ENCODE measurements around the gene BUD13. TPM values are rescaled to one million over a fixed set of nuclear protein-coding genes. Genes with fewer than 3 reads are reported as not detected.

BUD13 gene
- total and polyA plus RNA-seq, 10 of the 15 experiments (the other 5 are each of a cell fraction or from before 2014, with no cell fraction given), result 10.9 to 36.5 (median 24.7) TPM

- no peak for TF ChIP-seq IRF5 (IDR thresholded peaks at IDR 0.05; ENCODE audit: borderline replicate concordance)
Measured at GRCh38 chr11:116712428-116712827, 60.4 kb downstream of the BUD13 start (continued).

GRCh38 chr11:116710762-116711161 lies 62.0 kb downstream of the BUD13 start:
- FAIRE-seq, result no peak
- intact Hi-C loops (cut with micrococcal nuclease; ENCODE audit: unreplicated experiment), result no loop called here
- DNase-seq (ENCODE audit: low read depth, low spot score), result no peak
- no peaks in the 10 kb centered on the region for H3K9me3 ChIP-seq (replicated peaks; ENCODE audit: control insufficient read depth, insufficient read depth, low read length)
- H3K9ac ChIP-seq (ENCODE audit: control insufficient read depth, insufficient read depth, low read length), result no peak overlapping the region
- CTCF ChIA-PET, result interaction anchor here (1.3 kb wide), 1 partner anchor 103 kb away, joined by 3 read pairs; no protein-coding TSS in a partner anchor
- SMC1A ChIA-PET (ENCODE audit: uncharacterized antibody, unreplicated experiment), result interaction anchor here (0.9 kb wide), 1 partner anchor 22 kb away, joined by 3 read pairs; no protein-coding TSS in a partner anchor
- no peaks in the 10 kb centered on the region for H4K20me1 ChIP-seq (ENCODE audit: control insufficient read depth, insufficient read depth)
- POLR2A ChIA-PET, result no interaction called here
- H2AFZ ChIP-seq (ENCODE audit: control insufficient read depth, low read depth, low read length), result no peak overlapping the region
- in situ Hi-C loops (cut with MboI), result no loop called here
- no TSS peak for BruUV-seq (replicated peaks)
- no peak for TF ChIP-seq GABPA (IDR thresholded peaks at IDR 0.05; ENCODE audit: low read depth)
- no peaks in the 10 kb centered on the region for H3K79me2 ChIP-seq (ENCODE audit: control insufficient read depth, insufficient read depth, low read length)
- no peak overlapping the region for H3K27ac ChIP-seq (ENCODE audit: control insufficient read depth, insufficient read depth)
- H3K4me2 ChIP-seq (ENCODE audit: control insufficient read depth, insufficient read depth), result no peak overlapping the region
- RAD21 ChIA-PET (ENCODE audit: unreplicated experiment), result no interaction called here
- H3K36me3 ChIP-seq (ENCODE audit: control insufficient read depth in 2 of 2, insufficient read depth in 2 of 2, low read length in 1 of 2), result no peaks in the 10 kb centered on the region
- WGBS (ENCODE audit: insufficient coverage, insufficient replicate concordance, low lambda C conversion rate, missing lambda C conversion rate), result 37% methylated on average over 4 of the region's 4 CpGs
- no peaks in the 10 kb centered on the region for H3K4me1 ChIP-seq (ENCODE audit: control insufficient read depth, insufficient read depth, low read length)
- no peak overlapping the region for H3K4me3 ChIP-seq
- no peak for ATAC-seq
- H3K27me3 ChIP-seq (replicated peaks in 1 of 2; ENCODE audit: control insufficient read depth in 2 of 2, insufficient read depth in 2 of 2, low read length in 1 of 2), result no peaks in the 10 kb centered on the region; a peak in 3 of 4 replicates

- H3K27me3 ChIP-seq (replicated peaks in 1 of 2; ENCODE audit: control insufficient read depth in 2 of 2, insufficient read depth in 2 of 2, low read length in 1 of 2), result no peaks in the 10 kb centered on the region; a peak in 3 of 4 replicates
- ChIA-PET RAD21 (ENCODE audit: unreplicated experiment) (no interaction called here), POLR2A (no interaction called here), CTCF (interaction anchor here (1.3 kb wide), 1 partner anchor 102 kb away, joined by 3 read pairs; no protein-coding TSS in a partner anchor), SMC1A (ENCODE audit: uncharacterized antibody, unreplicated experiment) (interaction anchor here (0.9 kb wide), 1 partner anchor 22 kb away, joined by 3 read pairs; no protein-coding TSS in a partner anchor)
- in situ Hi-C loops (cut with MboI) (no loop called here), intact Hi-C loops (cut with micrococcal nuclease; ENCODE audit: unreplicated experiment) (no loop called here)
- no peaks in the 10 kb centered on the region for H3K36me3 ChIP-seq (ENCODE audit: control insufficient read depth in 2 of 2, insufficient read depth in 2 of 2, low read length in 1 of 2)
- no peak for ATAC-seq
- no peak for DNase-seq (ENCODE audit: low read depth, low spot score)
- TF ChIP-seq JUND (IDR thresholded peaks at IDR 0.05; ENCODE audit: low read depth, low read length) (no peak), TCF7 (IDR thresholded peaks at IDR 0.05; ENCODE audit: borderline replicate concordance) (no peak), NFXL1 (IDR thresholded peaks at IDR 0.05; ENCODE audit: borderline replicate concordance) (no peak)
- no peak overlapping the region for H2AFZ ChIP-seq (ENCODE audit: control insufficient read depth, low read depth, low read length)
- H4K20me1 ChIP-seq (ENCODE audit: control insufficient read depth, insufficient read depth), result no peaks in the 10 kb centered on the region
- H3K9ac ChIP-seq (ENCODE audit: control insufficient read depth, insufficient read depth, low read length), result no peak overlapping the region
- H3K4me3 ChIP-seq, result no peak overlapping the region
- 29% methylated on average over 17 of the region's 17 CpGs for WGBS (ENCODE audit: insufficient coverage, insufficient replicate concordance, low lambda C conversion rate, missing lambda C conversion rate)
- no peaks in the 10 kb centered on the region for H3K79me2 ChIP-seq (ENCODE audit: control insufficient read depth, insufficient read depth, low read length)
- H3K27ac ChIP-seq (ENCODE audit: control insufficient read depth, insufficient read depth), result no peak overlapping the region
- no peaks in the 10 kb centered on the region for H3K4me1 ChIP-seq (ENCODE audit: control insufficient read depth, insufficient read depth, low read length)
- BruUV-seq (replicated peaks), result no TSS peak
- H3K9me3 ChIP-seq (replicated peaks; ENCODE audit: control insufficient read depth, insufficient read depth, low read length), result no peaks in the 10 kb centered on the region
- no peak overlapping the region for H3K4me2 ChIP-seq (ENCODE audit: control insufficient read depth, insufficient read depth)
- no peak for FAIRE-seq
Measured at GRCh38 chr11:116710001-116710674, 62.6 kb downstream of the BUD13 start.
